ENCODE data around the gene STOML2.

DNA sequence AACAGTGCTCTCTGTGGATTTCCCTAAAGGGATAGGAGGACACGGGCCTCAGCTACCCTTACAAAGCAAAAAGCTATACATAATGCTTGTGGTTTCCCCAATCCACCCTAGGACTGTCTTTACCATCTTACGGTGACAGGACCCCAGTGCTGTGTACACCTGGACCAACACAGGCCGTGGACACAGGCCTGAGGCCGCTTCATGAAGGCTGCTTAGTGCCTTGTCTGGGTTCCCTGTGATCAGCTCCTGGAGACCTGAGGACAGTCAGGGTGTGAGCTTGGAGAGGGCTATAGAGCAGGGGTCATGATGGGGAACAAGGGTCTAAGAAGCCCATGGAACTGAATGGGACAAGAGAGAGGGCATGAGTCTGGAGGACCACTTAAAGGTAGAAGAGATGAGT, 26.1 kb downstream of the STOML2 start:
- TF ChIP-seq CTCF (IDR thresholded peaks at IDR 0.05) (no peak), POLR2A (IDR thresholded peaks at IDR 0.05) (no peak)

Measured in right lobe of liver (tissue), 4 donors.